ENCODE data around the gene PLCH2.
"Not testable (repeated sequence)": the region's sequence is repeated elsewhere in the genome, so short reads cannot be mapped to it uniquely, and the experiment has no call there.

Gene PLCH2

GRCh38 chr1:2435091-2435490 is 41.0 kb upstream of the PLCH2 start:
- no peak for TF ChIP-seq CTCF (conservative IDR thresholded peaks at IDR 0.05; ENCODE audit: low read length)
- no peak for DNase-seq (ENCODE audit: low read depth)
- no peak overlapping the region for H3K4me3 ChIP-seq (ENCODE audit: low read length)

- H3K4me3 ChIP-seq (ENCODE audit: low read length): no peak overlapping the region
- no peak for TF ChIP-seq CTCF (conservative IDR thresholded peaks at IDR 0.05; ENCODE audit: low read length)
- DNase-seq (ENCODE audit: low read depth): no peak
These were observed 40.2 kb upstream of the PLCH2 start for GRCh38 chr1:2435746-2436355.

- no peak for DNase-seq (ENCODE audit: low read depth)
- H3K4me3 ChIP-seq (ENCODE audit: low read length): no peak overlapping the region
- TF ChIP-seq CTCF (conservative IDR thresholded peaks at IDR 0.05; ENCODE audit: low read length): no peak
These were observed 39.2 kb upstream of the PLCH2 start for GRCh38 chr1:2436876-2437275.

GRCh38 chr1:2437617-2438016 is 38.5 kb upstream of the PLCH2 start:
- DNase-seq (ENCODE audit: low read depth): no peak
- H3K4me3 ChIP-seq (ENCODE audit: low read length): no peak overlapping the region
- TF ChIP-seq CTCF (conservative IDR thresholded peaks at IDR 0.05; ENCODE audit: low read length): no peak

GRCh38 chr1:2438038-2438437 is 38.1 kb upstream of the PLCH2 start:
- TF ChIP-seq CTCF (conservative IDR thresholded peaks at IDR 0.05; ENCODE audit: low read length): no peak
- DNase-seq (ENCODE audit: low read depth): no peak
- no peak overlapping the region for H3K4me3 ChIP-seq (ENCODE audit: low read length)

- no peak overlapping the region for H3K4me3 ChIP-seq (ENCODE audit: low read length)
- TF ChIP-seq CTCF (conservative IDR thresholded peaks at IDR 0.05; ENCODE audit: low read length): no peak
- DNase-seq (ENCODE audit: low read depth): no peak
These were observed 37.4 kb upstream of the PLCH2 start for GRCh38 chr1:2438641-2439040.

GRCh38 chr1:2439369-2439768 is 36.7 kb upstream of the PLCH2 start:
- TF ChIP-seq CTCF (conservative IDR thresholded peaks at IDR 0.05; ENCODE audit: low read length): no peak
- DNase-seq (ENCODE audit: low read depth): no peak
- no peak overlapping the region for H3K4me3 ChIP-seq (ENCODE audit: low read length)

- DNase-seq (ENCODE audit: low read depth); H3K4me3 ChIP-seq (ENCODE audit: low read length): not testable (repeated sequence)
These were observed 35.7 kb upstream of the PLCH2 start for GRCh38 chr1:2440346-2440745.
